Endodermal cell (in vitro differentiated cells): ENCODE measurements around the gene KCNG4. TPM values are rescaled to one million over a fixed set of nuclear protein-coding genes. Genes with fewer than 3 reads are reported as not detected.

Experiments
- DNase-seq: peaks from one replicate; pipeline ENCODE4 v3.0.0-alpha.2; 2017
- H3K27ac ChIP-seq: 2 replicates; pipeline ENCODE4 v1.5.1; 2013; ENCODE audit warnings: mild to moderate bottlenecking, low read depth, low read length, moderate library complexity
- H3K27me3 ChIP-seq: 2 replicates; pipeline ENCODE4 v1.6.1; 2013; ENCODE audit warnings: mild to moderate bottlenecking, low read length, moderate library complexity; ENCODE audit not compliant: insufficient read depth, control insufficient read depth, poor library complexity, severe bottlenecking
- H3K36me3 ChIP-seq: 2 replicates; pipeline ENCODE4 v1.7.0; 2013; ENCODE audit warnings: mild to moderate bottlenecking, low read length, moderate library complexity; ENCODE audit not compliant: control insufficient read depth, insufficient read depth
- H3K4me1 ChIP-seq: one replicate; pipeline ENCODE4 v1.7.0; 2013; ENCODE audit warnings: low read length; ENCODE audit not compliant: control insufficient read depth, insufficient read depth
- H3K4me3 ChIP-seq: 2 replicates; pipeline ENCODE4 v1.5.1; 2013; ENCODE audit warnings: mild to moderate bottlenecking, low read length, moderate library complexity
- H3K9ac ChIP-seq: 2 replicates; pipeline ENCODE4 v1.6.1; 2013; ENCODE audit warnings: mild to moderate bottlenecking, low read length, moderate library complexity; ENCODE audit not compliant: poor library complexity, severe bottlenecking; ENCODE audit errors: extremely low read depth
- H3K9me3 ChIP-seq: 2 replicates; pipeline ENCODE4 v1.6.1; 2013; ENCODE audit warnings: mild to moderate bottlenecking, low read length, moderate library complexity; ENCODE audit not compliant: control insufficient read depth
- H3K27ac Mint-ChIP-seq: 2 replicates; pipeline ENCODE4 v1.8.0; 2020; ENCODE audit warnings: mixed read lengths
- H3K27me3 Mint-ChIP-seq: 2 replicates; pipeline ENCODE4 v1.8.0; 2021; ENCODE audit warnings: mild to moderate bottlenecking, mixed read lengths; ENCODE audit not compliant: insufficient read depth
- H3K36me3 Mint-ChIP-seq: 2 replicates; pipeline ENCODE4 v1.8.0; 2020; ENCODE audit warnings: low read depth, mixed read lengths
- H3K4me1 Mint-ChIP-seq: 2 replicates; pipeline ENCODE4 v1.8.0; 2020; ENCODE audit warnings: mixed read lengths
- H3K4me3 Mint-ChIP-seq: 2 replicates; pipeline ENCODE4 v1.8.0; 2020; ENCODE audit warnings: mild to moderate bottlenecking, moderate library complexity, mixed read lengths
- H3K9me3 Mint-ChIP-seq: 2 replicates; pipeline ENCODE4 v1.8.0; 2020; ENCODE audit warnings: mild to moderate bottlenecking, mixed read lengths
- WGBS, 2 experiments: methylation state at CpG; one replicate each; pipeline versions ENCODE4 v1.1.5 to v1.1.7; 2013; ENCODE audit warnings: missing lambda C conversion rate in 2 of 2, mixed read lengths in 1 of 2; ENCODE audit not compliant: insufficient coverage in 1 of 2, insufficient read length in 1 of 2; 5-methylcytosine and 5-hydroxymethylcytosine counted together
- total RNA-seq, 2 donors: library from RNA; stranded (reverse); fragmentation: NEBNext Ultra II Directional in 1 of 2; extraction: Animal tissue kit (Norgen Biotek cat#: 25700) in 1 of 2; gene quantifications; 2 replicates in 1 of 2; 3 replicates in 1 of 2; pipeline ENCODE4 v1.2.1, GENCODE V29; 2021
- TF ChIP-seq, protein P1 (sequence below): fragments of 200-600 bp; sonication (generic); conservative IDR thresholded peaks from 2 replicates; pipeline ENCODE4 v1.5.0; 2021; ENCODE audit warnings: antibody characterized with exemption, mild to moderate bottlenecking

Gene KCNG4
- total RNA-seq, 2 donors from 2014 or later: not detected

DNA sequence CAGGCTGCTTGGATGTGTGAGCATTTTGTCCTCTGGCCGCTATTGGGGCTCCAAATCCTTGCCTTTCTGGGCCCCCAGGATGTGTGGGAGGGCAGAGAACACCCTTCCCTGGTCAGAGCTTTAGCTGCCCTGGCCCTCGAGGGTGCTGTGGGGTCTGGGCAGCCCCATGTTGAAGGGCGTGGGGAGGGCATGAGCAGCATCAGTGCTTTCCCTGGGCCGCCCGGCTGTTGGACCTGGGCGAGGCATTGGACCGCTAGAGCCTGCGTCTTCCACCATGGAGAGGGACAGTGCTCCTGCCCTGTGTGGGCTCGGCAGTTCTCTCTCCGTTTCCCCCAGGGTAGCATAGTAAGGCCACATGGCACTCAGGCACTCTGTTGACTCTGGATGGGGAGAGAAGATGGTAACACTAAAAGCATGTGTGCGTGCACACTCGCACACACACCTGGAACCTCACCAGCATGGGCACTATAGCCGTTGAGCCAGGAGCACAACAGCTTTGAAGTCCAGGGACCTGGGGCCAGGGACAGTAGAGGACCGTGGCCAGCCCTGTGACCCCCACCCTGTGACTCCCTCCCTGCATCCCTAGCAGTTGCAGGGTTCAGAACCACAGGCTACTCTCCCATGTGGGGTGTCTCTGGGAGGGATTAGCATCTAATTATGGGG, 42.2 kb downstream of the KCNG4 start:
- no peaks in the 10 kb centered on the region for H3K4me1 ChIP-seq
- no peak overlapping the region for H3K4me3 ChIP-seq
- Mint-ChIP-seq H3K4me1 (peaks cover 22% of the 10 kb centered on the region), H3K27ac (no peak overlapping the region), H3K9me3 (no peaks in the 10 kb centered on the region), H3K4me3 (no peak overlapping the region), H3K36me3 (no peaks in the 10 kb centered on the region), H3K27me3 (peaks cover 7% of the 10 kb centered on the region)
- TF ChIP-seq, protein P1, sequence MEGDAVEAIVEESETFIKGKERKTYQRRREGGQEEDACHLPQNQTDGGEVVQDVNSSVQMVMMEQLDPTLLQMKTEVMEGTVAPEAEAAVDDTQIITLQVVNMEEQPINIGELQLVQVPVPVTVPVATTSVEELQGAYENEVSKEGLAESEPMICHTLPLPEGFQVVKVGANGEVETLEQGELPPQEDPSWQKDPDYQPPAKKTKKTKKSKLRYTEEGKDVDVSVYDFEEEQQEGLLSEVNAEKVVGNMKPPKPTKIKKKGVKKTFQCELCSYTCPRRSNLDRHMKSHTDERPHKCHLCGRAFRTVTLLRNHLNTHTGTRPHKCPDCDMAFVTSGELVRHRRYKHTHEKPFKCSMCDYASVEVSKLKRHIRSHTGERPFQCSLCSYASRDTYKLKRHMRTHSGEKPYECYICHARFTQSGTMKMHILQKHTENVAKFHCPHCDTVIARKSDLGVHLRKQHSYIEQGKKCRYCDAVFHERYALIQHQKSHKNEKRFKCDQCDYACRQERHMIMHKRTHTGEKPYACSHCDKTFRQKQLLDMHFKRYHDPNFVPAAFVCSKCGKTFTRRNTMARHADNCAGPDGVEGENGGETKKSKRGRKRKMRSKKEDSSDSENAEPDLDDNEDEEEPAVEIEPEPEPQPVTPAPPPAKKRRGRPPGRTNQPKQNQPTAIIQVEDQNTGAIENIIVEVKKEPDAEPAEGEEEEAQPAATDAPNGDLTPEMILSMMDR: no peak
- H3K9me3 ChIP-seq: no peaks in the 10 kb centered on the region
- no peak for DNase-seq
- H3K27me3 ChIP-seq: no peaks in the 10 kb centered on the region
- H3K36me3 ChIP-seq: no peaks in the 10 kb centered on the region
- H3K27ac ChIP-seq: no peak overlapping the region
- 94 to 99% methylated on average over 7 to 14 of the region's 14 CpGs for WGBS, 2 experiments
- H3K9ac ChIP-seq: no peak overlapping the region

DNA sequence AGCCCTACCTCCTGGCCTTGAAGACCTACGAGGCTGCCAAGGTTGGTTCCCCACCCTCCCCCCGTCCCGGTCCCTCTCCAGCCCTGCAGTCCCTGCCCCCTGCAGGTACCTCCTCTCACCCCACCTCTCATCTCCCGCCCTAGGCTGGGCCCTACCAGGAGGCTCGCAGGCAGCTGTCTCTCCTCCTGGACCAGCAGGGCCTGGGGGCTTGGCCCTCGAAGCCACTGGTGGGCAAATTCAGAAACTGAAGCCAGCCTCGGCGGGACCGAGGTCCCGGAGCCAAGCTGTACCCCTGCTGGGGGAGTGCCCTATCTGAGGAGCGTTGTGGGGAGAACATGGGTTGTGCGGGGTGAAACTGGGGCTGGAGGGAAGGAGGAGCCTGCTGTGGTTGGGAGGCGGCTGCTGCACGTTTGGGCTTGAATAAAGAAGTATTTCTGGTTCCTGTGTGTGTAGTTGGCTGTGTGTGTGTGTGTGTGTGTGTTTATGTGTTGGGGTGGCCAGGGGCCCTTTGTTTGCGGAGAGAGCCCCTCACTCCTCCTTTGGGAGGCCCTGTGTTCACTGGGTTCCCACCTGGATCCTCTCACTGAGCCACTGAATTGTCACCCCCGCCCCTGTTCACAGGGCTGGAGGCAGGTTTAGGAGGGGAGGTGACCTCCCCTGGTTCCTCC, 43.0 kb downstream of the KCNG4 start:
- no peaks in the 10 kb centered on the region for H3K9me3 ChIP-seq

DNA sequence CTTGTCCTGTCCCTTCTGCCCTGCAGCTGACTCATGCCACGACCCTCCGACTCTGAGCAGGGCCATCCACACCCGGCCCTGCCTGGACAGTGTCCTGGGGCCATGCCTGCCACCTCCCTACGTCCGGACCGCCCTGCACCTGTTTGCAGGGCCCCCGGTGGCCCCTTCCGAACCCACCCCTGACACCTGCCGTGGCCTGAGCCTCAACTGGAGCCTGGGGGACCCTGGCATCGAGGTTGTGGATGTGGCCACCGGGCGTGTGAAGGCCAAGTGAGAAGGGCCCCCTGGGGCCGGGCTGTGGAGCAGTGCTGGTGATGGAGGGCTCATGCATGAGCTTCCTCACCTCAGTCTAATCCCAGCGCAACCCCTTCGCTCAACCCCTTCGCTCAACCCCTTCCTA, 43.7 kb downstream of the KCNG4 start:
- peaks cover 7% of the 10 kb centered on the region for H3K27me3 Mint-ChIP-seq
- Histone ChIP-seq H3K9ac (no peak overlapping the region), H3K4me3 (no peak overlapping the region), H3K27ac (no peak overlapping the region), H3K4me1 (no peaks in the 10 kb centered on the region), H3K36me3 (no peaks in the 10 kb centered on the region), H3K9me3 (no peaks in the 10 kb centered on the region), H3K27me3 (no peaks in the 10 kb centered on the region)
- no peak overlapping the region for H3K4me3 Mint-ChIP-seq
- no peak overlapping the region for H3K27ac Mint-ChIP-seq
- WGBS, 2 experiments: 93 to 98% methylated on average over 7 to 16 of the region's 16 CpGs
- no peak for DNase-seq
- TF ChIP-seq, protein P1: no peak
- H3K4me1 Mint-ChIP-seq: peaks cover 22% of the 10 kb centered on the region
- no peaks in the 10 kb centered on the region for H3K9me3 Mint-ChIP-seq
- no peaks in the 10 kb centered on the region for H3K36me3 Mint-ChIP-seq

More for the DNA sequence above, 43.0 kb downstream of the KCNG4 start:
- WGBS, 2 experiments: 80 to 82% methylated on average over 9 to 16 of the region's 16 CpGs
- H3K9ac ChIP-seq: no peak overlapping the region
- H3K4me3 ChIP-seq: no peak overlapping the region
- H3K27ac Mint-ChIP-seq: no peak overlapping the region
- no peaks in the 10 kb centered on the region for H3K27me3 ChIP-seq
- H3K36me3 Mint-ChIP-seq: no peaks in the 10 kb centered on the region
- no peaks in the 10 kb centered on the region for H3K36me3 ChIP-seq
- peak; percentile 68 for DNase-seq
- no peak overlapping the region for H3K27ac ChIP-seq
- peaks cover 22% of the 10 kb centered on the region for H3K4me1 Mint-ChIP-seq
- no peaks in the 10 kb centered on the region for H3K9me3 Mint-ChIP-seq
- H3K27me3 Mint-ChIP-seq: peaks cover 7% of the 10 kb centered on the region
- TF ChIP-seq, protein P1: no peak
- no peaks in the 10 kb centered on the region for H3K4me1 ChIP-seq
- H3K4me3 Mint-ChIP-seq: no peak overlapping the region
